GM23338 (cell line): ENCODE measurements around the gene TMEM225B. TPM values are rescaled to one million over a fixed set of nuclear protein-coding genes. Genes with fewer than 3 reads are reported as not detected.

Experiments used
- ATAC-seq: fragments of 200-7000 bp; cut with Tn5 transposase; 3 replicates; pipeline ENCODE4 v1.9.1; 2020
- DNase-seq: peaks from one replicate; pipeline ENCODE4 v3.0.0-alpha.2; 2015; ENCODE audit warnings: low spot score
- H2AFZ ChIP-seq: fragments of 200-600 bp; sonication (generic); 2 replicates; pipeline ENCODE4 v1.8.0; 2016; ENCODE audit warnings: antibody characterized with exemption, mild to moderate bottlenecking, moderate library complexity
- H3F3A ChIP-seq: fragments of 200-600 bp; sonication (generic); replicated peaks from 2 replicates; pipeline ENCODE4 v1.8.0; 2017; ENCODE audit warnings: antibody characterized with exemption, mixed run types, low read depth
- H3K27ac ChIP-seq: fragments of 200-600 bp; sonication (generic); 2 replicates; pipeline ENCODE4 v1.6.1; 2016; ENCODE audit warnings: low read depth
- H3K27me3 ChIP-seq: fragments of 200-600 bp; sonication (generic); 2 replicates; pipeline ENCODE4 v1.8.0; 2016; ENCODE audit warnings: mild to moderate bottlenecking, mixed run types, moderate library complexity; ENCODE audit not compliant: insufficient read depth
- H3K36me3 ChIP-seq: fragments of 200-600 bp; sonication (generic); 2 replicates; pipeline ENCODE4 v1.8.0; 2016; ENCODE audit warnings: mild to moderate bottlenecking; ENCODE audit not compliant: insufficient read depth
- H3K4me1 ChIP-seq: fragments of 200-600 bp; sonication (generic); 2 replicates; pipeline ENCODE4 v1.8.0; 2016; ENCODE audit warnings: mild to moderate bottlenecking, moderate library complexity; ENCODE audit not compliant: insufficient read depth
- H3K4me2 ChIP-seq: fragments of 200-600 bp; sonication (generic); 2 replicates; pipeline ENCODE4 v1.7.1; 2017; ENCODE audit warnings: mixed run types
- H3K4me3 ChIP-seq: fragments of 200-600 bp; sonication (generic); 2 replicates; pipeline ENCODE4 v1.6.1; 2016; ENCODE audit warnings: mixed run types
- H3K79me2 ChIP-seq: fragments of 200-600 bp; sonication (generic); replicated peaks from 2 replicates; pipeline ENCODE4 v1.8.0; 2017; ENCODE audit warnings: mild to moderate bottlenecking; ENCODE audit not compliant: insufficient read depth
- H3K9me2 ChIP-seq: fragments of 200-600 bp; sonication (generic); 2 replicates; pipeline ENCODE4 v1.8.0; 2017; ENCODE audit not compliant: insufficient read depth
- H4K20me1 ChIP-seq: fragments of 200-600 bp; sonication (generic); replicated peaks from 2 replicates; pipeline ENCODE4 v1.8.0; 2017; ENCODE audit warnings: mild to moderate bottlenecking; ENCODE audit not compliant: insufficient read depth
- H3K27ac Mint-ChIP-seq: 2 replicates; pipeline ENCODE4 v1.8.0; 2020; ENCODE audit warnings: inconsistent platforms, mild to moderate bottlenecking, moderate library complexity, mixed read lengths
- H3K27me3 Mint-ChIP-seq: 3 replicates; pipeline ENCODE4 v1.8.0; 2022; ENCODE audit warnings: low read depth, mild to moderate bottlenecking, moderate library complexity, mixed read lengths, inconsistent platforms; ENCODE audit not compliant: insufficient read depth, poor library complexity
- H3K36me3 Mint-ChIP-seq: 3 replicates; pipeline ENCODE4 v1.8.0; 2021; ENCODE audit warnings: low read depth, mild to moderate bottlenecking, inconsistent platforms, moderate library complexity, mixed read lengths
- H3K4me1 Mint-ChIP-seq: 3 replicates; pipeline ENCODE4 v1.8.0; 2020; ENCODE audit warnings: mild to moderate bottlenecking, inconsistent platforms, mixed read lengths
- H3K4me3 Mint-ChIP-seq: 3 replicates; pipeline ENCODE4 v1.8.0; 2021; ENCODE audit warnings: moderate library complexity, mild to moderate bottlenecking, inconsistent platforms, mixed read lengths
- H3K9me3 Mint-ChIP-seq: 3 replicates; pipeline ENCODE4 v1.8.0; 2020; ENCODE audit warnings: moderate library complexity, mild to moderate bottlenecking, inconsistent platforms, mixed read lengths
- CTCF ChIP-seq, 2 experiments: fragments of 200-600 bp in 1 of 2; sonication (generic) in 1 of 2; conservative IDR thresholded peaks; 2 replicates each; pipeline versions ENCODE4 v1.5.1 to v1.6.1; 2016 to 2017; ENCODE audit warnings: antibody characterized with exemption in 2 of 2, low read depth in 2 of 2, mild to moderate bottlenecking in 2 of 2, moderate library complexity in 1 of 2
- ETS1 ChIP-seq: IDR thresholded peaks from 2 replicates; pipeline ENCODE4 v1.6.1; 2016; ENCODE audit warnings: antibody characterized with exemption
- EZH2phosphoT487 ChIP-seq: fragments of 200-600 bp; sonication (generic); IDR thresholded peaks from one replicate; pipeline ENCODE4 v1.8.1; 2018; ENCODE audit warnings: antibody characterized with exemption; ENCODE audit not compliant: unreplicated experiment
- NANOG ChIP-seq: IDR thresholded peaks from 2 replicates; pipeline ENCODE4 v1.6.1; 2016; ENCODE audit warnings: antibody characterized with exemption, borderline replicate concordance
- REST ChIP-seq: IDR thresholded peaks from one replicate; pipeline ENCODE4 v1.6.1; 2018; ENCODE audit warnings: antibody characterized with exemption; ENCODE audit not compliant: unreplicated experiment
- STAT1 ChIP-seq: IDR thresholded peaks from one replicate; pipeline ENCODE4 v1.6.1; 2016; ENCODE audit warnings: antibody characterized with exemption; ENCODE audit not compliant: unreplicated experiment
- ZNF331 ChIP-seq: fragments of 250-450 bp; sonication (Bioruptor Pico); IDR thresholded peaks from 2 replicates; pipeline ENCODE4 v1.5.0; 2020; ENCODE audit warnings: low read depth, mild to moderate bottlenecking, moderate library complexity
- ZNF462 ChIP-seq: fragments of 250-450 bp; sonication (Bioruptor Pico); IDR thresholded peaks from 2 replicates; pipeline ENCODE4 v1.5.0; 2020; ENCODE audit warnings: mild to moderate bottlenecking, moderate library complexity
- polyA plus RNA-seq: library from polyadenylated mRNA; unstranded; fragments of >200 nt; fragmentation: Nextera tagmentation; extraction: Ambion mirVana; gene quantifications from 2 replicates; pipeline ENCODE4 v1.2.1, GENCODE V29; 2016
- total RNA-seq: library from RNA; depleted of rRNA; stranded (reverse); fragments of >200 nt; shearing (Covaris generic); gene quantifications from 2 replicates; pipeline ENCODE4 v1.2.3, GENCODE V29; 2014

Gene TMEM225B
- total and polyA plus RNA-seq, 2 experiments from 2014 or later = 0.45 TPM; not detected in 1

- no peak overlapping the region for H3K4me2 ChIP-seq
- H3F3A ChIP-seq = no peaks in the 10 kb centered on the region
- H3K79me2 ChIP-seq = peaks cover 20% of the 10 kb centered on the region
- H3K4me3 ChIP-seq = no peak overlapping the region
- no peaks in the 10 kb centered on the region for H3K27me3 ChIP-seq
- H3K9me3 Mint-ChIP-seq = no peaks in the 10 kb centered on the region
- H3K4me1 Mint-ChIP-seq = peaks cover 9% of the 10 kb centered on the region
- H4K20me1 ChIP-seq = no peaks in the 10 kb centered on the region; the same call in 1 of the 2 replicates
- no peak overlapping the region for H3K27ac Mint-ChIP-seq
- DNase-seq (no peak), ATAC-seq (no peak)
- TF ChIP-seq STAT1 (no peak), CTCF (conservative IDR thresholded peaks at IDR 0.05; ENCODE audit: low read depth in 2 of 2) (no peak), ETS1 (no peak), EZH2phosphoT487 (no peak), NANOG (no peak), ZNF331 (CRISPR knock-in tag) (no peak), REST (no peak), ZNF462 (CRISPR knock-in tag) (no peak)
- H3K4me3 Mint-ChIP-seq = no peak overlapping the region
- H3K9me2 ChIP-seq = no peaks in the 10 kb centered on the region
- no peak overlapping the region for H2AFZ ChIP-seq
- peaks cover 21% of the 10 kb centered on the region for H3K27me3 Mint-ChIP-seq
- H3K4me1 ChIP-seq = peaks cover 5% of the 10 kb centered on the region; the same call in 1 of the 2 replicates
- H3K36me3 ChIP-seq = peaks cover 12% of the 10 kb centered on the region
- peaks cover 67% of the 10 kb centered on the region for H3K36me3 Mint-ChIP-seq
- H3K27ac ChIP-seq = no peak overlapping the region
These were observed 21.6 kb downstream of the TMEM225B start for GRCh38 chr7:99619571-99620130.
